ENCODE measurements around the gene SLC4A2. TPM values are rescaled to one million over a fixed set of nuclear protein-coding genes. Genes with fewer than 3 reads are reported as not detected.

The SLC4A2 gene
- 53.1 and 65.6 TPM in 2 replicates for total RNA-seq

GRCh38 chr7:151059367-151060112 is at the start of gene SLC4A2:
Gene SLC4A2 (plus strand): TSS chr7:151059589. CDS start chr7:151061988, 2,399 bp downstream.

GRCh38 chr7:151024435-151025056 is 34.8 kb upstream of the SLC4A2 start, which contains the start of gene ATG9B:
Gene ATG9B (minus strand): TSS chr7:151024494. CDS start chr7:151024423, 71 bp downstream.

GRCh38 chr7:151028131-151028947 is 31.1 kb upstream of the SLC4A2 start, which contains the start of gene ABCB8:
Gene ABCB8 (plus strand): TSS chr7:151028450. CDS start chr7:151028516, 66 bp downstream.

GRCh38 chr7:151047976-151048815 is 11.2 kb upstream of the SLC4A2 start, which contains the start of gene ASIC3:
Gene ASIC3 (plus strand): TSS chr7:151048531. CDS start chr7:151048886, 355 bp downstream.

GRCh38 chr7:151057506-151057988 is 1.8 kb upstream of the SLC4A2 start, which contains the start of gene CDK5:
Gene CDK5 (minus strand): TSS chr7:151057897. CDS start chr7:151057848, 49 bp downstream.

GRCh38 chr7:151080522-151081169 is 21.3 kb downstream of the SLC4A2 start, which contains the start of gene FASTK:
Gene FASTK (minus strand): TSS chr7:151080809. CDS start chr7:151080766, 43 bp downstream.

GRCh38 chr7:151083071-151083823 is 23.9 kb downstream of the SLC4A2 start, which contains the start of gene TMUB1:
Gene TMUB1 (minus strand): TSS chr7:151083493. CDS start chr7:151082563, 930 bp downstream.

GRCh38 chr7:151085691-151086620 is 26.6 kb downstream of the SLC4A2 start, which contains the start of gene AGAP3:
Gene AGAP3 (plus strand): TSS chr7:151086475. CDS start chr7:151086742, 267 bp downstream.

Other genes with a start within 250 kb of the SLC4A2 start
- gene AOC1, start 207.1 kb upstream of the SLC4A2 start, total RNA-seq: not detected in 2 replicates
- gene KCNH2, start 81.3 kb upstream of the SLC4A2 start, total RNA-seq: not detected in 2 replicates
- gene NOS3, start 68.6 kb upstream of the SLC4A2 start, total RNA-seq: 2.1 and 3.1 TPM in 2 replicates
- 0.25 TPM in 1 of 2 replicates, not detected in the other for gene ATG9B, start 35.1 kb upstream of the SLC4A2 start, total RNA-seq
- gene ABCB8, start 31.1 kb upstream of the SLC4A2 start, total RNA-seq: 20.8 and 21.7 TPM in 2 replicates
- 0.37 TPM in 1 of 2 replicates, not detected in the other for gene ASIC3, start 11.1 kb upstream of the SLC4A2 start, total RNA-seq
- gene CDK5, start 1.7 kb upstream of the SLC4A2 start, total RNA-seq: 16.2 and 16.4 TPM in 2 replicates
- gene FASTK, start 21.2 kb downstream of the SLC4A2 start, total RNA-seq: 56.7 and 67.3 TPM in 2 replicates
- 33.2 and 35.4 TPM in 2 replicates for gene TMUB1, start 23.9 kb downstream of the SLC4A2 start, total RNA-seq
- gene AGAP3, start 26.9 kb downstream of the SLC4A2 start, total RNA-seq: 23.6 and 25.4 TPM in 2 replicates
- not detected in 2 replicates for gene GBX1, start 108.1 kb downstream of the SLC4A2 start, total RNA-seq
- not detected in 2 replicates for gene ASB10, start 127.7 kb downstream of the SLC4A2 start, total RNA-seq
- gene H2BK1, start 150.9 kb downstream of the SLC4A2 start, total RNA-seq: not detected in 2 replicates
- gene ABCF2, start 167.6 kb downstream of the SLC4A2 start, total RNA-seq: 39.1 and 44.1 TPM in 2 replicates
- 81.6 and 93.4 TPM in 2 replicates for gene CHPF2, start 172.9 kb downstream of the SLC4A2 start, total RNA-seq
- gene SMARCD3, start 189.1 kb downstream of the SLC4A2 start, total RNA-seq: 41.3 and 44.9 TPM in 2 replicates